ENCODE measurements around the gene MEIS2. TPM values are rescaled to one million over a fixed set of nuclear protein-coding genes. Genes with fewer than 3 reads are reported as not detected.

MEIS2 gene
- total and polyA plus RNA-seq, 2 of the 13 experiments (the other 11 are each of a cell fraction or from before 2014, with no cell fraction given): 10.7 to 12.4 TPM

GRCh38 chr15:37040072-37040742 lies 60.1 kb downstream of the MEIS2 start (continued):
- 0 out of 2 replicates have a peak, but pooled peaks have one; percentile 33 for TF ChIP-seq ZNF609 (CRISPR knock-in tag; IDR thresholded peaks at IDR 0.05; ENCODE audit: borderline replicate concordance)
- peak; percentile 64 for TF ChIP-seq ARID5B (CRISPR knock-in tag; IDR thresholded peaks at IDR 0.05)
- no peak for TF ChIP-seq RFXAP (CRISPR knock-in tag; IDR thresholded peaks at IDR 0.05; ENCODE audit: borderline replicate concordance)
- TF ChIP-seq GATAD2A (CRISPR knock-in tag; IDR thresholded peaks at IDR 0.05): peak; percentile 65
- no peak for TF ChIP-seq ZNF318 (CRISPR knock-in tag; IDR thresholded peaks at IDR 0.05)
- 0 out of 2 replicates have a peak, but pooled peaks have one; percentile 15 for TF ChIP-seq SP5 (CRISPR knock-in tag; IDR thresholded peaks at IDR 0.05; ENCODE audit: borderline replicate concordance, low read depth)
- peak; percentile 45; the same call in 1 of the 2 replicates for TF ChIP-seq RARA (CRISPR knock-in tag; IDR thresholded peaks at IDR 0.05)
- TF ChIP-seq NCOA2 (CRISPR knock-in tag; IDR thresholded peaks at IDR 0.05): peak; percentile 56
- peak; percentile 41; the same call in 1 of the 2 replicates for TF ChIP-seq FOXA3 (CRISPR knock-in tag; IDR thresholded peaks at IDR 0.05)
- TF ChIP-seq NCOR1 (IDR thresholded peaks at IDR 0.05; ENCODE audit: borderline replicate concordance, low read length): peak; percentile 83; the same call in 1 of the 2 replicates
- no peak for TF ChIP-seq ZNF138 (CRISPR knock-in tag; IDR thresholded peaks at IDR 0.05; ENCODE audit: low read depth)
- TF ChIP-seq ZNF136 (CRISPR knock-in tag; IDR thresholded peaks at IDR 0.05; ENCODE audit: low read depth): no peak

Data from HepG2 (cell line).